Astrocyte (in vitro differentiated cells and primary cell): ENCODE results near the gene PPM1G. TPM values are rescaled to one million over a fixed set of nuclear protein-coding genes. Genes with fewer than 3 reads are reported as not detected.

Experiments
- DNase-seq: peaks from one replicate; pipeline ENCODE4 v3.0.0-alpha.2; 2010; ENCODE audit warnings: low read depth
- FAIRE-seq: peaks from 2 replicates; lab custom pipeline; 2011; peaks lifted over from hg19 to GRCh38; lab: Jason Lieb, UNC
- H2AFZ ChIP-seq: 2 replicates; pipeline ENCODE4 v1.6.0; 2012; ENCODE audit warnings: low read depth, low read length, inconsistent platforms
- H3K27ac ChIP-seq: 2 replicates; pipeline ENCODE4 v1.5.1; 2011; ENCODE audit warnings: low read depth, low read length, inconsistent platforms
- H3K27me3 ChIP-seq: 2 replicates; pipeline ENCODE4 v1.6.0; 2011; ENCODE audit warnings: low read length, inconsistent platforms; ENCODE audit not compliant: insufficient read depth
- H3K36me3 ChIP-seq: 2 replicates; pipeline ENCODE4 v1.5.1; 2011; ENCODE audit warnings: low read length, inconsistent platforms; ENCODE audit not compliant: insufficient read depth
- H3K4me1 ChIP-seq: 2 replicates; pipeline ENCODE4 v1.5.1; 2011; ENCODE audit warnings: low read length, inconsistent platforms; ENCODE audit not compliant: insufficient read depth
- H3K4me2 ChIP-seq: 2 replicates; pipeline ENCODE4 v1.6.0; 2012; ENCODE audit warnings: low read length, inconsistent platforms
- H3K4me3 ChIP-seq: 2 replicates; pipeline ENCODE4 v1.5.1; 2011; ENCODE audit warnings: low read depth, mild to moderate bottlenecking, low read length, inconsistent platforms; ENCODE audit not compliant: insufficient read depth
- H3K79me2 ChIP-seq: 2 replicates; pipeline ENCODE4 v1.6.0; 2012; ENCODE audit warnings: mild to moderate bottlenecking, low read length, inconsistent platforms; ENCODE audit not compliant: insufficient read depth
- H3K9ac ChIP-seq: 2 replicates; pipeline ENCODE4 v1.6.0; 2012; ENCODE audit warnings: mild to moderate bottlenecking, low read length, inconsistent platforms
- H3K9me3 ChIP-seq: 2 replicates; pipeline ENCODE4 v1.5.1; 2012; ENCODE audit warnings: low read depth, mild to moderate bottlenecking, low read length, inconsistent platforms; ENCODE audit not compliant: insufficient read depth
- H4K20me1 ChIP-seq: 2 replicates; pipeline ENCODE4 v1.6.0; 2012; ENCODE audit warnings: low read length, inconsistent platforms; ENCODE audit not compliant: insufficient read depth
- H3K27ac Mint-ChIP-seq: one replicate; pipeline ENCODE4 v1.8.0; 2021; ENCODE audit warnings: mild to moderate bottlenecking, mixed read lengths; ENCODE audit not compliant: unreplicated experiment
- H3K27me3 Mint-ChIP-seq: one replicate; pipeline ENCODE4 v1.8.0; 2021; ENCODE audit warnings: low read depth, mixed read lengths; ENCODE audit not compliant: unreplicated experiment
- H3K36me3 Mint-ChIP-seq: one replicate; pipeline ENCODE4 v1.8.0; 2021; ENCODE audit warnings: low read depth, mixed read lengths; ENCODE audit not compliant: unreplicated experiment
- H3K4me1 Mint-ChIP-seq: one replicate; pipeline ENCODE4 v1.8.0; 2021; ENCODE audit warnings: low read depth, mixed read lengths; ENCODE audit not compliant: unreplicated experiment
- H3K4me3 Mint-ChIP-seq: one replicate; pipeline ENCODE4 v1.8.0; 2021; ENCODE audit warnings: mild to moderate bottlenecking, moderate library complexity, mixed read lengths; ENCODE audit not compliant: unreplicated experiment
- H3K9me3 Mint-ChIP-seq: one replicate; pipeline ENCODE4 v1.8.0; 2021; ENCODE audit warnings: mild to moderate bottlenecking, mixed read lengths; ENCODE audit not compliant: unreplicated experiment
- CTCF ChIP-seq: IDR thresholded peaks from 2 replicates; pipeline ENCODE4 v1.5.1; 2011; ENCODE audit warnings: low read depth, mild to moderate bottlenecking, inconsistent platforms, low read length, moderate library complexity; ENCODE audit not compliant: insufficient read depth
- EZH2 ChIP-seq: IDR thresholded peaks from 2 replicates; pipeline ENCODE4 v1.6.1; 2012; ENCODE audit warnings: mild to moderate bottlenecking, low read length, inconsistent platforms; ENCODE audit not compliant: insufficient read depth
- total RNA-seq: library from RNA; stranded (reverse); gene quantifications from 2 replicates; pipeline ENCODE4 v1.2.1, GENCODE V29; 2021

Gene PPM1G
- total RNA-seq, 1 donor from 2014 or later = 79.0 TPM

GRCh38 chr2:27376866-27377617 is 32.3 kb downstream of the PPM1G start:
- Histone ChIP-seq H3K27ac (no peak overlapping the region), H4K20me1 (peaks cover 42% of the 10 kb centered on the region), H3K9me3 (no peaks in the 10 kb centered on the region), H2AFZ (no peak overlapping the region), H3K4me3 (no peak overlapping the region), H3K36me3 (peaks cover 38% of the 10 kb centered on the region), H3K9ac (no peak overlapping the region), H3K4me2 (no peak overlapping the region), H3K27me3 (no peaks in the 10 kb centered on the region), H3K4me1 (peaks cover 16% of the 10 kb centered on the region), H3K79me2 (peaks cover 78% of the 10 kb centered on the region)
- H3K9me3 Mint-ChIP-seq = no peaks in the 10 kb centered on the region
- H3K36me3 Mint-ChIP-seq = peaks cover 14% of the 10 kb centered on the region
- peaks cover 13% of the 10 kb centered on the region for H3K4me1 Mint-ChIP-seq
- no peaks in the 10 kb centered on the region for H3K27me3 Mint-ChIP-seq
- H3K4me3 Mint-ChIP-seq = no peak overlapping the region
- FAIRE-seq = no peak
- peak overlapping the region; percentile 50 for H3K27ac Mint-ChIP-seq
- no peak for DNase-seq
- no peak for TF ChIP-seq EZH2
- TF ChIP-seq CTCF = no peak

- H3K9me3 Mint-ChIP-seq = peaks cover 2% of the 10 kb centered on the region
- Histone ChIP-seq H4K20me1 (peaks cover 48% of the 10 kb centered on the region), H3K27me3 (no peaks in the 10 kb centered on the region), H3K36me3 (peaks cover 32% of the 10 kb centered on the region), H3K9ac (no peak overlapping the region), H3K79me2 (peaks cover 85% of the 10 kb centered on the region), H3K4me1 (peaks cover 22% of the 10 kb centered on the region), H3K4me2 (no peak overlapping the region), H3K4me3 (no peak overlapping the region), H3K27ac (no peak overlapping the region), H2AFZ (no peak overlapping the region), H3K9me3 (no peaks in the 10 kb centered on the region)
- H3K27me3 Mint-ChIP-seq = no peaks in the 10 kb centered on the region
- H3K4me1 Mint-ChIP-seq = peaks cover 18% of the 10 kb centered on the region
- no peak for TF ChIP-seq CTCF
- TF ChIP-seq EZH2 = no peak
- no peak overlapping the region for H3K27ac Mint-ChIP-seq
- H3K4me3 Mint-ChIP-seq = no peak overlapping the region
- peaks cover 14% of the 10 kb centered on the region for H3K36me3 Mint-ChIP-seq
- DNase-seq = no peak
- no peak for FAIRE-seq
Measured at GRCh38 chr2:27376151-27376865, 33.1 kb downstream of the PPM1G start.
